ENCODE measurements around the gene BBS9.
"Not testable (repeated sequence)": the region's sequence is repeated elsewhere in the genome, so short reads cannot be mapped to it uniquely, and the experiment has no call there.

- TF ChIP-seq CTCF (IDR thresholded peaks at IDR 0.05; ENCODE audit: poor library complexity, severe bottlenecking); EZH2 (IDR thresholded peaks at IDR 0.05; ENCODE audit: borderline replicate concordance, insufficient read depth, low read length, poor library complexity, severe bottlenecking); POLR2AphosphoS5 (IDR thresholded peaks at IDR 0.05); TAF1 (IDR thresholded peaks at IDR 0.05; ENCODE audit: low read depth); EP300 (conservative IDR thresholded peaks at IDR 0.05; ENCODE audit: poor library complexity, severe bottlenecking); RAD21 (conservative IDR thresholded peaks at IDR 0.05); REST (IDR thresholded peaks at IDR 0.05; ENCODE audit: borderline replicate concordance); MXI1 (conservative IDR thresholded peaks at IDR 0.05; ENCODE audit: poor library complexity, severe bottlenecking); SMC3 (conservative IDR thresholded peaks at IDR 0.05; ENCODE audit: poor library complexity): not testable (repeated sequence)
Observed at GRCh38 chr7:33094745-33095275, 34.6 kb upstream of the BBS9 start.

All from neural cell (in vitro differentiated cells).